Heart left ventricle (tissue), 16 donors: ENCODE results near the gene TTPAL. TPM values are rescaled to one million over a fixed set of nuclear protein-coding genes. Genes with fewer than 3 reads are reported as not detected.
A peak's percentile ranks its signal among the peaks of the same experiment; 100 is the strongest.

Experiments
- ATAC-seq, 4 donors: fragments of 200-7000 bp; cut with Tn5 transposase; one replicate each; pipeline ENCODE4 v1.9.1; 2020 to 2022; ENCODE audit warnings: moderate library complexity in 4 of 4, mild to moderate bottlenecking in 3 of 4, moderate number of reproducible peaks in 1 of 4
- DNase-seq, 5 donors: peaks; one replicate each; pipeline ENCODE4 v3.0.0-alpha.2; 2020
- H3K27ac ChIP-seq, 12 donors: fragments of 200-600 bp; sonication (generic) in 4 of 12; one replicate each; pipeline versions ENCODE4 v1.5.0 to v1.8.0; 2016 to 2022; ENCODE audit warnings: mild to moderate bottlenecking in 2 of 12
- H3K27me3 ChIP-seq, 9 donors: fragments of 200-600 bp; sonication (generic) in 2 of 9; one replicate each; pipeline versions ENCODE4 v1.5.1 to v1.8.0; 2016 to 2022; ENCODE audit warnings: mild to moderate bottlenecking in 3 of 9
- H3K36me3 ChIP-seq, 9 donors: fragments of 200-600 bp; sonication (generic) in 2 of 9; one replicate each; pipeline versions ENCODE4 v1.5.0 to v1.8.0; 2018 to 2022; ENCODE audit warnings: mild to moderate bottlenecking in 2 of 9
- H3K4me1 ChIP-seq, 12 donors: fragments of 200-600 bp; sonication (generic) in 4 of 12; one replicate each; pipeline versions ENCODE4 v1.5.0 to v1.8.0; 2016 to 2022; ENCODE audit warnings: mild to moderate bottlenecking in 3 of 12
- H3K4me3 ChIP-seq, 12 donors: fragments of 200-600 bp; sonication (generic) in 4 of 12; one replicate each; pipeline versions ENCODE4 v1.5.0 to v1.8.0; 2017 to 2022; ENCODE audit warnings: mild to moderate bottlenecking in 9 of 12, moderate library complexity in 4 of 12
- H3K9me3 ChIP-seq, 12 donors: fragments of 200-600 bp; sonication (generic) in 4 of 12; one replicate each; pipeline versions ENCODE4 v1.5.0 to v1.8.0; 2016 to 2022; ENCODE audit warnings: mild to moderate bottlenecking in 1 of 12
- POLR2A ChIP-seq, 2 donors: fragments of 450-650 bp; IDR thresholded peaks; one replicate each; pipeline ENCODE4 v1.6.1; 2017; ENCODE audit warnings: antibody characterized with exemption in 2 of 2, mild to moderate bottlenecking in 2 of 2, moderate library complexity in 2 of 2
- WGBS, 4 donors: extraction: QIAGEN DNeasy Blood & Tissue Kit in 2 of 4; methylation state at CpG; one replicate each; pipeline versions ENCODE4 v1.1.5 to v1.1.7; 2013 to 2018; 5-methylcytosine and 5-hydroxymethylcytosine counted together
- intact Hi-C, 10 donors: fragments of 100-400 bp; cut with DNase I; formaldehyde crosslinking; loops; one replicate each; pipeline versions ENCODE4 v1.11.1 to v1.14.2; 2022
- polyA plus RNA-seq, 2 donors: library from polyadenylated mRNA; stranded (reverse); fragments of 200-250 nt; gene quantifications; one replicate each; pipeline ENCODE4 v1.2.3, GENCODE V29; 2013
- total RNA-seq, 9 donors: library from RNA; depleted of rRNA in 2 of 9; stranded (reverse); fragments of >200 nt in 2 of 9; fragmentation: NEBNext Ultra II Directional in 3 of 9; extraction: Animal tissue kit (Norgen Biotek cat#: 25700) in 3 of 9; gene quantifications; one replicate each; pipeline versions ENCODE4 v1.1.0 to v1.2.4, GENCODE V29; 2016 to 2023
- TF ChIP-seq, protein P1 (sequence below), 12 donors: fragments of 200-600 bp; sonication (generic) in 4 of 12; IDR thresholded peaks; one replicate each; pipeline versions ENCODE4 v1.5.0 to v1.8.0; 2018 to 2022; ENCODE audit warnings: antibody characterized with exemption in 12 of 12, mild to moderate bottlenecking in 5 of 12
- donor health status: ischemic (EF 13 %, LVEDD 7.1; RV severe dilation, severe dysfunction).
- donor health status: healthy with polysubstance abuse.
- donor health status: DM: no; HTN: yes; CAD: no.
- donor health status: DM: no; HTN: no; CAD: no.
- donor health status: ischemic (EF 25% LVEDD 6.9; RV normal size, moderate dysfunction).
- donor health status: ischemic (EF 25% LVEDD 5.7; RV mildly dilated, moderate dysfunction).
- donor health status: healthy.
- donor health status: DM: yes; HTN: yes; CAD: no.
- donor health status: ischemic (EF 35%, LVEDD 5.7; RV mildly dilated, moderate dysfunction).
- donor health status: nonischemic (EF 11% LVEDD 7.7; RV severe dilation, severe dysfunction).
- donor health status: DM: yes; HTN: yes; CAD: no.
- donor health status: PGD.
- donor health status: ischemic (EF 29% LVEDD 5.4; RV normal size, mild dysfunction).
- donor health status: nonischemic (EF 23%, LVEDD 6.1; RV moderate dilation, normal function).

Gene TTPAL
- total and polyA plus RNA-seq, 11 donors = 1.9 to 6.0 (median 4.2) TPM

DNA sequence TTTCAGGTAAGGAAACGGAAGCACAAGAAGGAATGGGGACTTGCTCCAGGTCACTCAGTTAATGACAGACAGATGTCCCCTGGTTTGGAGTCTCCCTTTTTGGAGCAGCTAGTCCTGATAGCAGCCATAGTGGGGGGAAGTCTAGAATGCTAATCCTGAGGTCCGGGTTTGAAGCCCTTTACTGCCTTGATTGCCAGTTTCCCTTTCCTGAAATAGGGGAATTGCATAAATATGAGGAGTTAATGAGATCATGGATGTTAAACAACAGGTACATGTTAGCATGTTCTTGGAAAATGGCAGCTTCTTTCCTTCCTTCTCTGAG, 341 bp upstream of the TTPAL start:
- 20 to 30% (median 24%) methylated on average over 2 of the region's 2 CpGs for WGBS, 4 donors
- H3K4me3 ChIP-seq = peak overlapping the region; percentile 60 to 90 (median 76)
- TF ChIP-seq, protein P1, sequence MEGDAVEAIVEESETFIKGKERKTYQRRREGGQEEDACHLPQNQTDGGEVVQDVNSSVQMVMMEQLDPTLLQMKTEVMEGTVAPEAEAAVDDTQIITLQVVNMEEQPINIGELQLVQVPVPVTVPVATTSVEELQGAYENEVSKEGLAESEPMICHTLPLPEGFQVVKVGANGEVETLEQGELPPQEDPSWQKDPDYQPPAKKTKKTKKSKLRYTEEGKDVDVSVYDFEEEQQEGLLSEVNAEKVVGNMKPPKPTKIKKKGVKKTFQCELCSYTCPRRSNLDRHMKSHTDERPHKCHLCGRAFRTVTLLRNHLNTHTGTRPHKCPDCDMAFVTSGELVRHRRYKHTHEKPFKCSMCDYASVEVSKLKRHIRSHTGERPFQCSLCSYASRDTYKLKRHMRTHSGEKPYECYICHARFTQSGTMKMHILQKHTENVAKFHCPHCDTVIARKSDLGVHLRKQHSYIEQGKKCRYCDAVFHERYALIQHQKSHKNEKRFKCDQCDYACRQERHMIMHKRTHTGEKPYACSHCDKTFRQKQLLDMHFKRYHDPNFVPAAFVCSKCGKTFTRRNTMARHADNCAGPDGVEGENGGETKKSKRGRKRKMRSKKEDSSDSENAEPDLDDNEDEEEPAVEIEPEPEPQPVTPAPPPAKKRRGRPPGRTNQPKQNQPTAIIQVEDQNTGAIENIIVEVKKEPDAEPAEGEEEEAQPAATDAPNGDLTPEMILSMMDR (IDR thresholded peaks at IDR 0.05) = no peak
- no peak for TF ChIP-seq POLR2A (IDR thresholded peaks at IDR 0.05)
- peaks cover 0 to 20% (median 11%) of the 10 kb centered on the region in 12 donors for H3K4me1 ChIP-seq
- intact Hi-C loops = loop anchor here in 6 of 10 donors (5.0 to 10.0 kb wide), 5 partner anchors 47 to 142 kb away; partner anchors contain the start of gene SERINC3 (in 2 of the 6)
- ATAC-seq = peak in 2 of 4 donors; percentile 3 to 4
- H3K27me3 ChIP-seq = no peaks in the 10 kb centered on the region
- H3K9me3 ChIP-seq = no peaks in the 10 kb centered on the region
- H3K27ac ChIP-seq = peak overlapping the region in 11 of 12 donors; percentile 83 to 97 (median 92)
- DNase-seq = no peak
- peaks cover 0 to 9% (median 7%) of the 10 kb centered on the region in 9 donors for H3K36me3 ChIP-seq

DNA sequence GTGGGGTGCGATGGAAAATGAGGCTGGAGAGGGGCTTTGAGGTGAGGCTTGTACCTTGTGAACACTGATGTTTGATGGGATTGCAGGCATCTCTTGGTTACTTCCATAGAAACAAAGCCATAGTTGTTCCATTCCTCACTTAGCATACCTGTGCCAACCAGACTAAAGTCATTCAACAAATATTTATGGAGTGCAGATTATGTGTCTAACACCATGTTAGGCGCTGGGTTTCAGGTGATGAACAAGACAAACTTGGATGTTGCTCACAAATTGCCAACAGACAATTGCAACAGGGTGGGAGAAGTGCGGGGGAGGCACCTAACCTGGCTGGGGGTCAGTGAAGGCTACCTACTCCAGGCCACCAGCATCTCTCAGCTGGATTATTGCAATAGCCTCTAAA, 1.5 kb downstream of the TTPAL start:
- DNase-seq (no peak), ATAC-seq (no peak)
- no peaks in the 10 kb centered on the region for H3K9me3 ChIP-seq
- peaks cover 0 to 20% (median 11%) of the 10 kb centered on the region in 12 donors for H3K4me1 ChIP-seq
- intact Hi-C loops = loop anchor here in 6 of 10 donors (5.0 to 10.0 kb wide), 5 partner anchors 45 to 140 kb away; partner anchors contain the start of gene SERINC3 (in 2 of the 6)
- H3K27ac ChIP-seq = no peak overlapping the region
- peaks cover 0 to 27% (median 22%) of the 10 kb centered on the region in 9 donors for H3K36me3 ChIP-seq
- H3K27me3 ChIP-seq = no peaks in the 10 kb centered on the region
- WGBS, 4 donors = 87 to 98% (median 93%) methylated on average over 3 of the region's 3 CpGs
- no peak overlapping the region for H3K4me3 ChIP-seq
- TF ChIP-seq, protein P1 (IDR thresholded peaks at IDR 0.05) = no peak
- no peak for TF ChIP-seq POLR2A (IDR thresholded peaks at IDR 0.05)

DNA sequence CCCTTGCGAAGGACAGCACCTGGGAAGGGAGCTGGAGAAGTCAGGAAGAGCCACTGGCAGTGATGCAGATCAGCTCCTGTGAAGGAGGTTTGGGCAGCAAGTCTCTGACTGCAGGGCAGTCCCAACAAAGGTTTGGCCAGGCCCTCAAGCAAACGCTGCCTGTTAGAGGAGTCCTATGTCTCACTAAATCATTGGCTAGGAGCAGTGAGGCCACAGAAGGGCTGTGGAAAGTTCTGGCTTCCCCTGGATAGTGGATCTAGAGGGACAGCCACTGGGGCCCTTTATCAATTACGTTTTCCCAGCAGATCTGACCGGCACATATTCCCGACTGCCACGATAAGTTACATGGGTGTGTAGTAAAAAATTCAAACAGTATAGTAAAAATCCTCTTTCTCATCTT, 2.5 kb downstream of the TTPAL start:
- Histone ChIP-seq H3K9me3 (no peaks in the 10 kb centered on the region), H3K36me3 (peaks cover 0 to 38% (median 29%) of the 10 kb centered on the region in 9 donors), H3K27me3 (no peaks in the 10 kb centered on the region), H3K4me1 (peaks cover 0 to 20% (median 11%) of the 10 kb centered on the region in 12 donors), H3K4me3 (no peak overlapping the region), H3K27ac (no peak overlapping the region)
- no peak for TF ChIP-seq POLR2A (IDR thresholded peaks at IDR 0.05)
- TF ChIP-seq, protein P1 (IDR thresholded peaks at IDR 0.05) = no peak
- WGBS, 4 donors = 75 to 81% (median 76%) methylated on average over 6 of the region's 6 CpGs
- intact Hi-C loops = loop anchor here in 6 of 10 donors (5.0 to 10.0 kb wide), 5 partner anchors 44 to 139 kb away; partner anchors contain the start of gene SERINC3 (in 2 of the 6)
- DNase-seq = no peak
- ATAC-seq = no peak

DNA sequence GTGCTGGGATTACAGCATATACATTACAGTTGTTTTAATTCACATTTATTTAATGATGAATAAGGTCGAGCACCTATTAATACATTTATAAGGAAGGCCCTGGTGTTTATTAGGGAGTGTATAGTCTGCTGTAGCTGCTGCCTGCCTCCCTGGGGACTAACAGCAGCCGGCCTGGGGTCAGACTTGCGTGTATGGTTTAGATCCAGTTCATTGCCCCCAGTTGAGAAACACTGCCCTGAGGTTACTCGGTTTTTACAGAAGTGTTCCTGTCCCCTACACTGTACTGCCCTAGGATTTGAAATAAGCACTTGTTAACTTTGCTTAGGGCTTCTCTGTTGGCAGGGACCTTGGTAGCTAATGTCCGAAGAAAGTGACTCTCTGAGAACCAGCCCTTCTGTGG, 4.0 kb downstream of the TTPAL start:
- ATAC-seq = no peak
- no peak for TF ChIP-seq POLR2A (IDR thresholded peaks at IDR 0.05)
- TF ChIP-seq, protein P1 (IDR thresholded peaks at IDR 0.05) = no peak
- peaks cover 0 to 20% (median 11%) of the 10 kb centered on the region in 12 donors for H3K4me1 ChIP-seq
- H3K36me3 ChIP-seq = peaks cover 0 to 52% (median 42%) of the 10 kb centered on the region in 9 donors
- H3K9me3 ChIP-seq = no peaks in the 10 kb centered on the region
- no peak for DNase-seq
- intact Hi-C loops = loop anchor here in 6 of 10 donors (5.0 to 10.0 kb wide), 5 partner anchors 43 to 138 kb away; partner anchors contain the start of gene SERINC3 (in 2 of the 6)
- H3K27ac ChIP-seq = no peak overlapping the region
- 75 to 92% (median 82%) methylated on average over 5 of the region's 5 CpGs for WGBS, 4 donors
- H3K4me3 ChIP-seq = no peak overlapping the region
- no peaks in the 10 kb centered on the region for H3K27me3 ChIP-seq
